NCI-H460 (cell line): Measurements from ENCODE around the gene PXYLP1. TPM values are rescaled to one million over a fixed set of nuclear protein-coding genes. Genes with fewer than 3 reads are reported as not detected.
"Not testable (repeated sequence)": the region's sequence is repeated elsewhere in the genome, so short reads cannot be mapped to it uniquely, and the experiment has no call there.

ENCODE experiments used
- DNase-seq: peaks from one replicate; pipeline ENCODE4 v3.0.0-alpha.2; 2016; ENCODE audit warnings: low read depth; ENCODE audit errors: extremely low read depth
- total RNA-seq: library from RNA; depleted of rRNA; stranded (reverse); fragments of >200 nt; shearing (Covaris generic); gene quantifications from 2 replicates; pipeline ENCODE4 v1.2.3, GENCODE V29; 2014

The PXYLP1 gene
- total RNA-seq, 1 experiment from 2014 or later, result 5.8 TPM

DNA sequence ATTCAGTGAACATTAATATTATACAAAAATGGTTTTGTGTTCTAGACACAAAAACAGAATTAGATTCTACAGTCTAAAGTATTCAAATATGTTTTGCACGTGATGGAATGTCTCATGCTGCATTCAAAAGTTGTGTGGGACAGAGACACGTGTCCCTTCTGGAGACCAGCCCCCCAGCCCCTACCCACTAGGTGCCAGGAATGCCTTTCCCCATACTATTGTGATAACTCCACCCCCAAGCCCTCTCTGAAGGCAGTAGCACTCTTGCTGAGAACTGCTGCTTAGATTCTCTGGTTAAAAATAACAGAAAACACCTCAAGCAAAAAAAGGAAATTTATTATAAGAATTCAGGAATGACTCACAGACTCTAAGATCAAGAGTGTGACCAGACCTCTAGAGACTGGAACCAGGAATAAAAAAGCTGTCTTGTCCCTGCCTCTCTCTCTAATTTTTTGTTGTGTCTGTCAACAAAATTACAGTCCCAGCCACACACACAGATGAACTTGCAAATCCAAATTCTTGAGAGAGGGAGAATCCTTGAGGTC is 57.7 kb downstream of the PXYLP1 start:
- no peak for DNase-seq

DNA sequence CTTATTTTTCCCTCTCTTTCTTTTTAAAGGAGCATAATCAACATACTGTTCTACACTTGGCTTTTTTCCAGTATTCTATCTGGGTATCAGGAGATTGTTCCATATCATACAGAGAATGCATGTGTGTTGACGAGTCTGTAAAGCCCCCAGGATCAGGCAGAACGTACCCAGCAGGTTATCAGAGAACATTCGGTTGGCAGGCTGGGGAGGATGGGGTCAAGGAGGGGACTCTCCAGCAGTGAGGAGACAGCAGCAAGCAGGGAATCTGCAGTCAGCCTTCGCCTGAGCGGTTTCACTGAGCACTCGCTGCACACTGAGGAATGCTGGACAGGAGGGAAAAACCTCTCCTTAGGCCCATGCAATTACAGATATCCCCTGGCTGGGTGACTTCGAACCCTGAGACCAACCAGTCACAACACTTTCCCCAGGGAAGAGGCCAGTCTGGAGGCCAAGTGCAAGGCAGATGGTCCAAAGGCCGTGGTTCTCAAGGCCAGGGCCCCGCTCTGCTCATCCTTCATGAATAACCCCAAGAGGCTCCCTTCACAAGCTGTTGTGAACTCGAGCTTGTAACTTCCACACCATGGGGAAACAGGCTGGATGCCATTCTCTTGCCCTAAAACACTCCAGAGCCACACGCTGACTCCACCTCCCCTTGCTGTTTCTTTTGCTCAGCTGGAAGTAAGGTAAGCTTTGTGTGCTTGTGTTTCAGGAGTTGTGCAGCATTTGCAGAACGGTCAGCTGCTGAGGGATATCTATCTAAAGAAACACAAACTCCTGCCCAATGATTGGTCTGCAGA is 60.1 kb downstream of the PXYLP1 start:
- no peak for DNase-seq

DNA sequence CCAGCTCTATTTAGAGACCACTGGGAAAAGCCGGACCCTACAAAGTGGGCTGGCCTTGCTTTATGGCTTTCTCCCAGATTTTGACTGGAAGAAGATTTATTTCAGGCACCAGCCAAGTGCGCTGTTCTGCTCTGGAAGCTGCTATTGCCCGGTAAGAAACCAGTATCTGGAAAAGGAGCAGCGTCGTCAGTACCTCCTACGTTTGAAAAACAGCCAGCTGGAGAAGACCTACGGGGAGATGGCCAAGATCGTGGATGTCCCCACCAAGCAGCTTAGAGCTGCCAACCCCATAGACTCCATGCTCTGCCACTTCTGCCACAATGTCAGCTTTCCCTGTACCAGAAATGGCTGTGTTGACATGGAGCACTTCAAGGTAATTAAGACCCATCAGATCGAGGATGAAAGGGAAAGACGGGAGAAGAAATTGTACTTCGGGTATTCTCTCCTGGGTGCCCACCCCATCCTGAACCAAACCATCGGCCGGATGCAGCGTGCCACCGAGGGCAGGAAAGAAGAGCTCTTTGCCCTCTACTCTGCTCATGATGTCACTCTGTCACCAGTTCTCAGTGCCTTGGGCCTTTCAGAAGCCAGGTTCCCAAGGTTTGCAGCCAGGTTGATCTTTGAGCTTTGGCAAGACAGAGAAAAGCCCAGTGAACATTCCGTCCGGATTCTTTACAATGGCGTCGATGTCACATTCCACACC is 60.9 kb downstream of the PXYLP1 start:
- no peak for DNase-seq

DNA sequence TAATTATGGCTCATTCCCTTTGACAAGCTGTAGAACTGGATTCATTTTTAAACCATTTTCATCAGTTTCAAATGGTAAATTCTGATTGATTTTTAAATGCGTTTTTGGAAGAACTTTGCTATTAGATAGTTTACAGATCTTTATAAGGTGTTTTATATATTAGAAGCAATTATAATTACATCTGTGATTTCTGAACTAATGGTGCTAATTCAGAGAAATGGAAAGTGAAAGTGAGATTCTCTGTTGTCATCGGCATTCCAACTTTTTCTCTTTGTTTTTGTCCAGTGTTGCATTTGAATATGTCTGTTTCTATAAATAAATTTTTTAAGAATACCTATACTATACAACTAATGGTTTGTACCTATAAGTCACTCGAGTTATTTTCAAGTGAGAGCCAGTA is 62.7 kb downstream of the PXYLP1 start:
- no peak for DNase-seq

DNA sequence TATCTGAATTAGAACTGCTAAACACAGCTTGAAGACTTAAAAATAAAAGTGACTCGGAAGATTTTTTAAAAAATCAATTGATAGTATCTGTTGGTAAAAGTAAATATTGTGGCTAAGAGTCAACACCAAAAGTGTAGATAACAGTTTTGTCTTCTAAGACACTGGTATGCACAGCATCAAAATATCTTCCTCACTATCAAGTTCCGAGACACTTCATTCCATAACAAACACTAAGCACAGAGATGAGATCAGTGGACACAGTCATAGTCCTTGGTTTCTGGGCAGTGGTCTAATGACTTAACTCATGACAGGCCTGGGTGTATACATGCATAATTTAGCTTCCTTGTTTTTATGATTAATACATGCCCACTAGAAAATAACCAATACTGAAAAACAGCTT is 63.2 kb downstream of the PXYLP1 start:
- DNase-seq, result no peak

DNA sequence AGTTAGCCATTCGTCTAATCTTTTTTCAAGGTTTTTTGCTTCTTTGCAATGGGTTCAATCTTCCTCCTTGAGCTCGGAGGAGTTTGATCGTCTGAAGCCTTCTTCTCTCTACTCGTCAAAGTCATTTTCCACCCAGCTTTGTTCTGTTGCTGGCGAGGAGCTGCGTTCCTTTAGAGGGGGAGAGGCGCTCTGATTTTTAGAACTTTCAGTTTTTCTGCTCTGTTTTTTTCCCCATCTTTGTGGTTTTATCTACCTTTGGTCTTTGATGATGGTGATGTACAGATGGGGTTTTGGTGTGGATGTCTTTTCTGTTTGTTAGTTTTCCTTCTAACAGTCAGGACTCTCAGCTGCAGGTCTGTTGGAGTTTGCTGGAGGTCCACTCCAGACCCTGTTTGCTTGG is 68.8 kb downstream of the PXYLP1 start:
- DNase-seq, result not testable (repeated sequence)

DNA sequence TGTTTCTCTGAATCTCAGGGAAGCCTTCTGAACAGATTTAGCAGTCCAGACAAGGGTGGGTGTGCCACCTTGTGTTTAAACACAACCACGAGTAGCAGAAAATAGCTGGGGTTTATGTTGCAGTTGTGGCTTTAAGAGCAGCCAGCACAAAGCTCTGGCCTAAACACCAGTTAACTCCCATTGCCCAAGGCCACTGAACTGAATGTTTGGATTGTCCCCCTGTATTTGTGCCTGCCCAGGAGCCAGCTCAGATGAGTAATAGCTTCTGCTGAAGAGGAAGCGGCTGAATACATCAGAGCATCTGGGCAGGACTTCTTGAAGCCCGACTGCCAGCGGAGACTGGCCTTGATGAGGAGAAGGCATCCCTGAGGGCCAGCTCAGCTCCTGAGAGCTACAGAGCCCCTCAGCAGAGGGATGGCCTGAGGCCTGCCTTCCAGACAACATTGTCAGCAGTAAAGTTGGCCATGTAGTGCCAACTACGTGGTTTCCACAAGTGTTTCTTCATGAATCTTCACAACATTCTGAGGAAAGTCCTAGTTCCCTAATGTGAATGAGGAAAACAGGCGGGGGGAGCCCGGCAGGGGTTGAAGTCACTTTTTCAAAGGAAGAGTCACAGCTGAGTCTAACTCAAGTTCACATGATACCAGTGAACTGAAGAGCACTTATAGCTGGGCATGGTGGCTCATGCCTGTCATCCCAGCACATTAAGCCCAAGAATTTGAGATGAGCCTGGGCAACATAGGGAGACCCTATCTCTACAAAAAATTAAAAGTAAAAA is 70.9 kb downstream of the PXYLP1 start:
- no peak for DNase-seq

DNA sequence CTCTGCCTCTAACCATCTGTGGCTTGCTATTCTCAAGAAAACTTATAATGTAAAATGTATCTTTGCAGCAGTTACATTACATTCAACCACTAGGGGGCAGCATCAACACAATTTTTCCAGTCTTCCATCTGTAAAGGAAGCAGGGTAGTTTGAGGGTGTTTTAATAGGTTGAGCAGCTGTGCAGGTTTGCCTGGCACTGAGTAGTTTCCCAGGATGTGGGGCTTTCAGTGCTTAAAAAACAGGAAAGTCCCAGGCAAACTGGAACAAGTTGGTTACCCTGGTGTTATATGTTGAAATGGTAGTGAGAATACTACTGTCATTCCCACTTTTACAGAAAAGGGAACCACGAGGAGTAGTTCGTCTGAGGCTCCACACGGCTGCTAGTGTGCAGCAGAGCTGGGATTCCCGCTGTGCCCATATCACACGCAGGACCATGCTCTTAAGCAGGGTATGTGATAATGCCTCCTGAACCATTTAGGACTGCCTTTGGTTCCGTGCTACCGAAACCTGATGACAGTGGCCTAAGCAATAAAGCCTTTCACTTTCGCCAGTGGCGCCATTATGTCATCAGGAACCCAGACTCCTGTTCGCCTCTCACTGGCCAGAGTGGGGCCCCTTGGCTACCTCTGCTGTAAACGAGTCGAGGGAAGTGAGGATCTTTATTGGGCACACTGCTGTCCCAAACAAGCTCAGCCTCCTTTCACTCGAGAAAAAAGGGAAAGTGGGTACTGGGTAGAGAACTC is 72.0 kb downstream of the PXYLP1 start:
- DNase-seq, result peak; percentile 68

DNA sequence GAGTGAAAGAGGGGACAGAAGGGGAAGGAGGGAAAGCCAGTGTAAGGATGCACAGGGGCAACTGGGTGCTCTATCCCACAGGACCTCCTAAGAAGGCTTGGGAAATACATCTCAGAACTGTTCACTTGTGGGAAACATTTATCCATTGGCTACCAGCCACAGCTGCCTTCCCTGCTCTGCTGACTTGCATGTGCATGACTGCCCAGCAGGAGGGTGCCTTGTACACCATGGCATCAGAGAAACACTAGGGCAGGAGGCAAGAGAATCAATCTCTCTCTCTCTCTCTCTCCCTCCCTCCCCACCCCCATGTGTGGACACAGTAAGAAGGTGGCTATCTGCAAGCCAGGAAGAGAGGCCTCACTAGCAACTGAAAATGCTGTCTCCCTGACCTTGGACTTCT is 73.8 kb downstream of the PXYLP1 start:
- peak; percentile 8 for DNase-seq

DNA sequence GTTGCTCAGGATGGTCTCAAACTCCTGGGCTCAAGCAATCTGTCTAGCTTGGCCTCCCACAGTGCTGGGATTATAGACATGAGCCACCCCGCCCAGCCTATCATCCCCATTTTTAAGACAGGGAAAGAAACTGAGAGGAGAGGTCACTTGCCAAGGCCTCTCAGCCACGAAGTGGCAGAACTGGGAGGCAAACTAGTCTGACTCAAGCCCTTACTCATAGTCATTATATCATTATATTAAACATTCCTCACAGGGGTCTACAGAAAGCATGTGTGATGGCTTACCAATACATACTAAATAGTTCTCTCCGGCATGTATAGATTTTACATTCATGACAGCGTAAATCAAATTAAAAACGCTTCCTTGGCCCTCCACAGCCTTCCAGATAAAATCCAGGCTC is 74.7 kb downstream of the PXYLP1 start:
- DNase-seq, result no peak

DNA sequence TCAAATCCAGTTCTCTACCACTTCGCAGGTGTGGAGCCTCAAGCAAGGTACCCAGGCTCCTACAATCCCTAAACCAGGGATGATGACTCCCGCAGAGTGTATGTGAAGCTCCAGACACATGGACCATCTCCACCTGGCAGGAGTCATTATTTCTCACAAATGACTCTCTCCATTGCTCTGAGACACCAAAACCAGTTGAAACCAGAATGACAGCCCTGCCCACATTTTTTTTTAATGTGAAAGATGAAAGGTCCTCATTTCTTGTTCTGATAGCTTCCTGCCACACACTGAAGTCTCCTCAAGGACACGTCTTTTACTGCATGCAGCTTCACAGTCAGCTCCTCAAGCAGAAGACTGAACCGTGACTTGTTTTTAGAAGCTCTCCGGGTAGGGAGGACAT is 75.3 kb downstream of the PXYLP1 start:
- DNase-seq, result no peak

DNA sequence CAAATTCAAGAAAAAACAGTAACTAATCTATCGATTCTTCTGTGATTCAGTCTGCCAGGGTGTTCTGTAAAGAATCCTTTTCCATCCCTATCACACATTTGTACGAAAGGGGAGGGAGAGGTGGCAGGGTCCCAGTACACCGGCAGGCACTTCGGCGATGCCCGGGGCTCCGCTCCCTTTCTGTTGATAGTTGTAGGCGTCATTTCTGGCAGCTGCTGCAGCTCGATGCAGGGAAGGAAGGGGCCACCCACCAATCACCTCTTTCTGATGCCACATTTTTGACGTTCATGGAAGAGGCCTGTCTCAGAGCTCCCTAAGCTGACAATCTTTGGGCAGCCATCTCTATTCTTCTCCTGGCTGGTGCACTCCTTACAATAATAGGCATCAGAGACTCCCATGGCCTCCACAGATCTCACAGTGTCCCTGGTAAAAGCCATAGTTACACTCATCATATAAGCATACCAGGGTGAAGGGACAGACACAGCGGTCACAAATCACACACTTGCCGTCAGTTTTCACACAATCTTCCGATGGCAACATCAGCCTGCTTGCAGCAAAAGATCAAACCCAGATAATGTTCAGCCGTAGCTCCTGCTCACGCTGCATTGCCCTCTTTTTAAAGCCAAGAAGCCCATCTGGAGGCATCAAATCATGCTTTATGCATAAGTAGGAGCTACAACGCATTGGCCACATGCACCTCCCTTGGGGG is 75.9 kb downstream of the PXYLP1 start:
- DNase-seq, result no peak

DNA sequence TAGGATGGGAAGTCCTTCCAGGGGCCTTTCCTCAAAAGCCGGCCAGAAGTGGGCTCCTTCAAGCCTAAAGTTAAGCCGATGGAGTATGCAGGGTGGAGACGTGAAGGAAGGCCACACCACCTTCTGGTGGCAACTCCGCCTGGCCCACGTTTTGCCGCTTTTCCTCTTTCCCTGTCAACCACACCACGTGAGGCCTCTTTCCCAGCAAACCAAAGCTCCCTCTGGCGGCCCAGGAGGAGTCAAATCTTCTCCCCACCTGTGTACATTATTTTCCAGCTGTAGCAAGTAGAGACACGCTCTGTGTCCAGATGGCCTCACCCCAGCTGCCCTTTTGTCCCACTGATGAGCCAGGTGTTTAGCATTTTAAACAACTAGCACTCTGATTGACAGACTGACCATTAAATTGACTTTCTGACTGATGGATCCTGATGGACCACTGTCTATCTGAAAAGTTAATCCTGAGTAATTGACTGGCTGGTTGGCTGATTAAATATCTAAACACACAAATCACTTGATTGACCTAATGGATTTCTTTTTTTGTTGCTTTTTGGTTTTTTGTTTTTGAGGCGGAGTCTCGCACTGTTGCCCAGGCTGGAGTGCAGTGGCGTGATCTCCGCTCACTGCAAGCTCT is 77.1 kb downstream of the PXYLP1 start:
- DNase-seq, result peak; percentile 47

DNA sequence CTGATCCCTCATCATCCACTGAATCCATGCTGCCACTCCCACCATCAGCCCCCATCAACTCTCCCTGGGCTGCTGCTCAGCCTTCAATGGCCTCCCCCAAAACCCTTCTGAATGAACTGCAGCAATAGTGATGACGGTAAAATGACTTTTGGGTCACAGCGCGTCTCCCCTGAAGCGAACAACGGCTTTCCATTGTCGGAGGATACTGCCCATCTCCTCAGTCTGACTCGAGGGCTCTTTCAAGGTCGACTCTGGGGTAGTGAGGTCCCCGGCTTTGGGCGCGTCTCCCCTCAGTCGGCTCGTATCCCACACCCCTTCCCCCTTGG is 79.5 kb downstream of the PXYLP1 start:
- DNase-seq, result no peak

DNA sequence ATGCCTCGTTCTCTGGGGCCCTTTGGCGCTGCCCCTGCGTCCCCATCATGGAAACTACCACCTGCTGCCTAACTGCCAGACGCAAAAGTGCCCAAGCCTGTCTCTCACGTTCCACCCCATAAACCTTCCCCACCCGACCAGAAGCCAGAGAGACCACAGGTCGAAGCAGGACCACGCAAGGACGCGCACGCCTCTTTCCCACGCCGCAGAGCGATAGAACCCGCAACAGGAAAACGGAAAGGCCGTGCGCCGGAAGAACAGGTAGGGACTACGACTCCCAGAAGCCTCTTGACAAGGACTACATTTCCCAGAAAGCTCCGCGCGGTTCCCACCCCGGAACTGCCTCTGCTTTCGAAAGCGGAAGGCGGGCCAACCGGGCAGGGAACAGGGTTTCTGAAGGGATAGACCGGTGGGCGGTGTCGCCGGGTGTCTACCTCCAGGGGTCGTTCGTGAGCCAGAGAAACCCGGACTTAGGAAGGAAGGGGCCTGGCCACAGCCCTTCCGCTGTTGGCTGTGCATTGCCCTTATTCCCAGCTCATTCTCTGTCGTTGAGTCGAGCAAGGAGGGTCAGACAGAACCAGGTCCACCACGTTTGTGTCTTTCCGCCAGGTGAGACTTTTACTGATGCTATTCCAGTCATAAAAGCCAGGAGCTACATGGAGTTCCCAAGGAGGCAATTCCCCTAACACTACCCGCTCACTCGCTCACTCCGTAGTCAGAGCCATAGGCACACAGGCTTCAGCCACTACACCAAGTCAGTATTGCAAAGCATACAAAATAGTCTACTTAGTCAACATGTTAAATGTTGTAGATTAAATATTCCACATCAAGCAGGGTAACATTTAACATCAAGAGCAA is 80.1 kb downstream of the PXYLP1 start:
- peak; percentile 94 for DNase-seq

DNA sequence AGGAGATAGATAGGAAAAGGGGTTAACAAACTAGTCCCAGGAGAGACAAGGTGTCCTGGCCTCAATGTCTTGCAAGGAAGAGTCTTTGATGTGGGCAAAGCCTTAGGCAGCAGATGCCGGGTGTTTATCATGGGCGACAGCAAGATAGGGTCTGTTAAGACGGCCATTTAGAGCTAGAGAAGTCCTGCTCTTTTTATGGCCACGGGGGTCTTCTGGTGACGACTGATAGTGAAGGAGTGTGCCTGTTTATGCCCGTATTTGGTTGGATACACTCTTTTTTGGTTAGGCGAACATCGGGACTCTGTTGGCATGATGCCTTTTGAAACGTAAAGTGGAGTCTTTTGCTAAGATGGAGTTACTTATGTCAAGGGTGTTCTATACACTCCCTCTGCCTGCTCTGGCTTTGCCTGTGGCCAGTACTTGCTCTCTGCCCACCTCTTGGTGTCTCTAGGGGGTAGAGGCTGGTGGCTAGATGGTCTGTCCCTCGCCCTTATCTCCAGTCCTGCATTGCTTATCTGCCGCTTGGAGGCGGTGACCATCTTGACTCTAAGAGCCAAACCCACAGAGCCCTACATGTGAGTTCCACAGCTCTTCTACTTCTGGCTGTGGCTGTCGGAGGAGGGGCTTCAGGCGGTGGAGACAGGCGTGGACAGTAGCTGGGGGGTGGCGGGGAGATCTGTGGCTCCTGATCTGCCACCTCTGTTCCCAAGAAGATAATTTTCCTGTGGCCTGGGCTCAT is 80.9 kb downstream of the PXYLP1 start:
- DNase-seq, result no peak

DNA sequence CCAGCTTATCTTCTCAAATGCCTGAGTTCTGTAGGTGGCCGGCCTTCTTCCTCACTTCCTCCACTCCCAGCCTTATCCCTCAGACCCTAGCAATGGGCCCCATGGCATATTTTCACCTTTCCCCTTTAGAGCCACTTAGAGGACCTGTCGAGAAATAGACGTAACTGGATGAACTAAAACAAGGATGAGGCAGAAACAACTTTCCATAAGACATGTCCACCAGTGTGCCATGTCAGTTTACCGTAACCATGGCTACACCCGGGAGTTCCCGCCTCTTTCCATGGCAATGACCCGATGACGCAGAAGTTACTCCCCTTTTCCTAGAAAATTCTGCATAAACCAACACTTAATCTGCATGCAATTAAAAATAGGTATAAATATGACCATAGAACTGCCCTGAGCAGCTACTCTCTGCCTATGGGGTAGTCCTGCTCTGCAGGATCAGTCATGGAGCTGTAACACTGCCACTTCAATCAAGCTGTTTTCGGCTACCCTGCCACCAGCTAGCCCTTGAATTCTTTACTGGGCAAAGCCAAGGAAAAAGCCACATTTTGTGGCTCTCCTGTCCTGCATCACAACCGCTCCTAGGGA is 81.6 kb downstream of the PXYLP1 start:
- DNase-seq, result no peak

DNA sequence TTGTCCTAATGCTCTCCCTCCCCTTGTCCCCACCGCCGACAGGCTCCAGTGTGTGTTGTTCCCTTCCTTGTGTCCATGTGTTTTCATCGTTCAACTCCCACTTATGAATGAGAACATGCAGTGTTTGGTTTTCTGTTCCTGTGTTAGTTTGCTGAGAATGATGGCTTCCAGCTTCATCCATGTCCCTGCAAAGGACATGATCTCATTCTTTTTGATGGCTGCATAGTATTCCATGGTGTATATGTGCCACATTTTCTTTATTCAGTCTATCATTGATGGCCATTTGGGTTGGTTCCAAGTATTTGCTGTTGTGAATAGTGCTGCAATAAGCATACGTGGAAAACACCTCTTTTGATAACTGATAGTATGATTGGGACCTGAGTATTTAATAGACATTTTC is 82.8 kb downstream of the PXYLP1 start:
- not testable (repeated sequence) for DNase-seq
